DOHH2 (cell line): Measurements from ENCODE around the gene KLK15.

Experiments used
- H3F3A ChIP-seq: fragments of 200-600 bp; sonication (generic), shearing (Covaris generic); 2 replicates; pipeline ENCODE4 v1.6.0; 2016; ENCODE audit warnings: antibody characterized with exemption, mild to moderate bottlenecking; ENCODE audit not compliant: control insufficient read depth, insufficient read depth
- H3K27ac ChIP-seq: fragments of 200-600 bp; sonication (generic); 2 replicates; pipeline ENCODE4 v1.5.1; 2014; ENCODE audit warnings: low read depth, mild to moderate bottlenecking, low read length, moderate library complexity
- H3K27me3 ChIP-seq: fragments of 200-600 bp; sonication (generic); 2 replicates; pipeline ENCODE4 v1.6.1; 2014; ENCODE audit warnings: mild to moderate bottlenecking, low read length, mixed read lengths; ENCODE audit not compliant: control insufficient read depth
- H3K36me3 ChIP-seq: fragments of 200-600 bp; sonication (generic); 2 replicates; pipeline ENCODE4 v1.6.1; 2014; ENCODE audit warnings: mild to moderate bottlenecking, low read length, moderate library complexity, mixed read lengths; ENCODE audit not compliant: control insufficient read depth
- H3K4me1 ChIP-seq: fragments of 200-600 bp; sonication (generic); 2 replicates; pipeline ENCODE4 v1.6.1; 2014; ENCODE audit warnings: mild to moderate bottlenecking, low read length, mixed read lengths; ENCODE audit not compliant: control insufficient read depth
- H3K4me2 ChIP-seq: fragments of 200-600 bp; sonication (generic); 2 replicates; pipeline ENCODE4 v1.6.0; 2014; ENCODE audit warnings: mild to moderate bottlenecking, low read length, moderate library complexity
- H3K4me3 ChIP-seq: fragments of 200-600 bp; sonication (generic); 2 replicates; pipeline ENCODE4 v1.5.1; 2014; ENCODE audit warnings: mild to moderate bottlenecking, low read length, mixed read lengths
- H3K79me2 ChIP-seq: fragments of 200-600 bp; sonication (generic); 2 replicates; pipeline ENCODE4 v1.6.1; 2014; ENCODE audit warnings: mild to moderate bottlenecking, low read length, mixed read lengths; ENCODE audit not compliant: control insufficient read depth
- H3K9me2 ChIP-seq: fragments of 200-600 bp; sonication (generic); replicated peaks from 2 replicates; pipeline ENCODE4 v1.6.1; 2014; ENCODE audit warnings: mild to moderate bottlenecking, low read length, mixed read lengths; ENCODE audit not compliant: control insufficient read depth
- H3K9me3 ChIP-seq: fragments of 200-600 bp; sonication (generic); 2 replicates; pipeline ENCODE4 v1.6.1; 2014; ENCODE audit warnings: antibody characterized with exemption, low read length, mixed read lengths; ENCODE audit not compliant: control insufficient read depth, insufficient read depth
- H4K20me1 ChIP-seq: fragments of 200-600 bp; sonication (generic); 2 replicates; pipeline ENCODE4 v1.6.0; 2014; ENCODE audit warnings: low read depth, mild to moderate bottlenecking, antibody characterized with exemption, low read length, moderate library complexity; ENCODE audit not compliant: control insufficient read depth, insufficient read depth
- CTCF ChIP-seq: fragments of 200-600 bp; sonication (generic); IDR thresholded peaks from one replicate; pipeline ENCODE4 v1.5.1; 2014; ENCODE audit warnings: antibody characterized with exemption, mild to moderate bottlenecking, low read depth, low read length; ENCODE audit not compliant: poor library complexity, severe bottlenecking
- EZH2phosphoT487 ChIP-seq: fragments of 200-600 bp; sonication (generic); IDR thresholded peaks from 2 replicates; pipeline ENCODE4 v1.6.1; 2017; ENCODE audit warnings: borderline replicate concordance, mild to moderate bottlenecking, antibody characterized with exemption, low read length, moderate library complexity, mixed read lengths

The KLK15 gene

GRCh38 chr19:50777830-50778303, 55.5 kb downstream of the KLK15 start:
- Histone ChIP-seq H3K9me3 (no peaks in the 10 kb centered on the region), H3K27me3 (no peaks in the 10 kb centered on the region; the same call in 1 of the 2 replicates), H3K4me1 (no peaks in the 10 kb centered on the region), H3K36me3 (no peaks in the 10 kb centered on the region), H3K4me2 (no peak overlapping the region), H3K79me2 (no peaks in the 10 kb centered on the region), H3K9me2 (no peaks in the 10 kb centered on the region), H3F3A (no peaks in the 10 kb centered on the region), H4K20me1 (no peaks in the 10 kb centered on the region), H3K4me3 (no peak overlapping the region), H3K27ac (no peak overlapping the region)
- TF ChIP-seq CTCF (no peak), EZH2phosphoT487 (no peak)

GRCh38 chr19:50777261-50777660, 56.1 kb downstream of the KLK15 start:
- H3K4me3 ChIP-seq: no peak overlapping the region
- H3K9me2 ChIP-seq: no peaks in the 10 kb centered on the region
- no peaks in the 10 kb centered on the region; the same call in 1 of the 2 replicates for H3K27me3 ChIP-seq
- H3K27ac ChIP-seq: no peak overlapping the region
- H4K20me1 ChIP-seq: no peaks in the 10 kb centered on the region
- no peaks in the 10 kb centered on the region for H3K79me2 ChIP-seq
- no peaks in the 10 kb centered on the region for H3K4me1 ChIP-seq
- no peak overlapping the region for H3K4me2 ChIP-seq
- H3K9me3 ChIP-seq: no peaks in the 10 kb centered on the region
- TF ChIP-seq EZH2phosphoT487 (no peak), CTCF (no peak)
- H3F3A ChIP-seq: no peaks in the 10 kb centered on the region
- H3K36me3 ChIP-seq: no peaks in the 10 kb centered on the region

- Histone ChIP-seq H3F3A (no peaks in the 10 kb centered on the region), H3K4me2 (no peak overlapping the region), H3K79me2 (no peaks in the 10 kb centered on the region), H3K9me3 (no peaks in the 10 kb centered on the region), H3K4me3 (no peak overlapping the region), H3K27ac (no peak overlapping the region), H3K36me3 (no peaks in the 10 kb centered on the region), H3K4me1 (no peaks in the 10 kb centered on the region), H3K9me2 (no peaks in the 10 kb centered on the region), H3K27me3 (no peaks in the 10 kb centered on the region; the same call in 1 of the 2 replicates), H4K20me1 (no peaks in the 10 kb centered on the region)
- TF ChIP-seq CTCF (no peak), EZH2phosphoT487 (no peak)
Measured at GRCh38 chr19:50776131-50776530, 57.2 kb downstream of the KLK15 start.
